ENCODE results near the gene FSTL4. TPM values are rescaled to one million over a fixed set of nuclear protein-coding genes. Genes with fewer than 3 reads are reported as not detected.
A peak's percentile ranks its signal among the peaks of the same experiment; 100 is the strongest.

Gene FSTL4
- polyA plus RNA-seq, 1 donor = 5.2 TPM

GRCh38 chr5:133147815-133148567 lies 464.4 kb downstream of the FSTL4 start:
- DNase-seq = no peak

- peak; percentile 22 for DNase-seq
Measured at GRCh38 chr5:133147411-133147810, 464.9 kb downstream of the FSTL4 start.

Data from hindlimb muscle (tissue), 1 donor.